ENCODE measurements around the gene KIF3B.

- TF ChIP-seq FOXA1 (IDR thresholded peaks at IDR 0.05) = no peak
- no peak for TF ChIP-seq FOXK2 (IDR thresholded peaks at IDR 0.05)
- no peak for TF ChIP-seq CTBP1 (IDR thresholded peaks at IDR 0.05; ENCODE audit: borderline replicate concordance)
- no peak for TF ChIP-seq SP1 (IDR thresholded peaks at IDR 0.05)
- no peak for TF ChIP-seq BHLHE40 (IDR thresholded peaks at IDR 0.05; ENCODE audit: borderline replicate concordance)
- TF ChIP-seq ARNT (IDR thresholded peaks at IDR 0.05) = no peak
- no peak for TF ChIP-seq TARDBP (IDR thresholded peaks at IDR 0.05)
- no peak for TF ChIP-seq NFRKB (IDR thresholded peaks at IDR 0.05)
- no peak for TF ChIP-seq ZNF384 (IDR thresholded peaks at IDR 0.05)
- no peak for TF ChIP-seq ELF4 (IDR thresholded peaks at IDR 0.05)
These were observed 19.5 kb downstream of the KIF3B start for GRCh38 chr20:32296819-32297420.

Data from HEK293T (cell line).